GM18508 (cell line): ENCODE data around the gene OR12D1.

Source experiments
- ATAC-seq: cut with Tn5 transposase; IDR thresholded peaks from one replicate; pipeline ENCODE4 v1.9.1; 2021; ENCODE audit warnings: moderate number of reproducible peaks; ENCODE audit not compliant: insufficient read depth, unreplicated experiment

OR12D1 gene

GRCh38 chr6:29462022-29462421 lies 47.3 kb downstream of the OR12D1 start:
- ATAC-seq: no peak

GRCh38 chr6:29465279-29465678 lies 50.6 kb downstream of the OR12D1 start:
- no peak for ATAC-seq

GRCh38 chr6:29465801-29466200 lies 51.1 kb downstream of the OR12D1 start:
- no peak for ATAC-seq

DNA sequence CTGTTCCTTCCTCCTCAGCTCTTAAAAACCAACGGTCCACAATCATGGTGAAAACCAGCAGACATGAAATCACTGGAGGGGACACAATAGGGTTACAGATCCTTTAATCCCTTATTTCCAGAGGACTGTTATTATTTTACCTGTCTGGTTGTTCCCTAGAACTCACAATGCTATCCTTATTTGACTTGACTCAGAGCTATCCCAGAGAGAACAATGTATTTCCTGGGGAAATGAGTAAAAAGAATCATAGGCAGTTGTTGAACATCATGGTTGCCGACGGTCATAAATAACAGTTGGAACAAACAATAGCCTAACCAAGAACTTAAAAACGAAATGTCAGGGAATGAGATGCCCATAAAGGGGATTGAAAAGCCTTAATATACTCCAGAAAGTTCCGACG lies 51.5 kb downstream of the OR12D1 start:
- no peak for ATAC-seq
